NCI-H446 treated with DMSO at 0.1 percent for 48 hours (cell line): Measurements from ENCODE around the gene NEUROD4.

Source experiments
- DNase-seq: peaks from one replicate; lab custom pipeline; 2025; lab: John Stamatoyannopoulos, UW

The NEUROD4 gene

DNA sequence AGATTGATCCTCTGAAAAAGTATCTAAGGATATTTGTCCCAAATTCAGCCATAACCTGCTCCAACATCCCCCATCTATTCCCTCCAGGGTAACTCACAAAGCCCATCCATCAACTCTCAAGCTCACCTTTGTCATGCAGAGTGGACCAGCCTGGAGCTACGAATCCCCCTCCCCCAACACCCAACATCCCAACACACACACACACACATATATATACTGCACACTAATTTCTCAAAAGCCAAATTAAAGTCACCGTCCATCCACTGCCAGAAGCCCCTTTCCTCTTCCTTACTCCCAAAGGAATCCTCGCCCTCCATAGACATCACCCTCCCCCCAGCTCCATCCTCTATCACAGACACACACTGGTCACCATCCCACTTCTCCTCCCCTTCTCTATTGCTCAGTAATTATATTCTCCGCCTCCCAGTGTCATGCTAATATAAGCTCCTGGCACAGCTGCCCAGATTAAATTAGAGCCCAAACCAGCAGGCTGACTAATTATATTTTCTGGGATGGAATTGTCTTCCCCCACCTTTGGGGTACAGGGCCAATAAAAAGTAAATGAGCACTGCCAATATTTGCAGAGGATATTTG, 21.7 kb upstream of the NEUROD4 start:
- peak; percentile 62 for DNase-seq

DNA sequence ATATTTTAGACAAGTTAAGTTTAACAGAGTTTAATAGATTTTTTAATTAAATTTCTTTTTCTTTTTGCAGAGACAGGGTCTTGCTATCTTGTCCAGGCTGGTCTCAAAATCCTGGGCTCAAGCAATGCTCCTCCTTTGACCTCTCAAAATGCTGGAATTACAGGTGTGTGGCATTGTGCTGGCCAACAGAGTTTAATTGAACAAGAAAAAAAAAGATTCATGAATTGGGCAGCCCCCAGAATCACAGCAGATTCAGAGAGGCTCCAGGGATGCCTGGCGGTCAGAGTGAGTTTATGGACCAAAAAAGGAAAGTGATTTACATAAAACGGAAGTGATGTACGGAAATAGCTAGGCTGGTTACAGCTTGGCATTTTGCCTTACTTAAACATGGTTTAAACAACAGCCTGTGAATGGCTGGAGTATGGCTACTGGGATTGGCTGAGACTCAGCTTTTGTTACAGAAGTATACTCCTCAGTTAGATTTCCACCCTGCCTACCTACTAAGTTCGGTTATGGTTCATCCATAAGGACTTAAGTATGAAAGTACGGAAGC, 20.7 kb upstream of the NEUROD4 start:
- DNase-seq: peak; percentile 19

DNA sequence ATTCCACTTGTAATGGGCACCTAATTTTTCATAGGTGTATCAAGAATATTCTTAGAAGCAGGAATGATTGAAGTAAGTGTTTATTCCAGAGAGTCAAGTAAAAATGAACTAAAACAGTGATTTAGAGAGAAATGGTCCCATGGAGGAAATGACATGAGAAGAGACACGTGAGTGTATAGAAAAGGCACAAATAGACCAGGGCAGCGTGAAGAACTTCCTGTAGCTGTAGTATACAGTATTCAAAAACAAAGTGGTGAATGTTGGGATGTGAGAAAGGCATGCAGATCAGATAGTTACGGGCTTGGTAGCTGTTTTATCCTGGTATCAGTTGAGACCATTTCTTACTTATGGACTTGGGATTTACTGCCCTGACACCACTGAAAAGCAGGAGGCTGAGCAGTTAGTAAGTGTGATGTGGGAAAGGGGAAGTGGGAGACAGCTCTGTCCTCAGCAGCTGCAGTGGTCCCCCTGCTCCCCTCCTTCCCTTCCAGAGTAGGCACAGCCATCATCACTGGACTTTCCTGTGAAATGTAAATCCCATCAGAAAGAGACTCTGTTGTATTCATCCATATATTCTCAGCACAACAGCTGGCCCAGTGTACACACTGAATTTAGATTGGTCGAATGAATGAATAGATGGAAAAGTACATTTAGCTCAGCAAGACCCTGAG, 18.4 kb upstream of the NEUROD4 start:
- DNase-seq: no peak

DNA sequence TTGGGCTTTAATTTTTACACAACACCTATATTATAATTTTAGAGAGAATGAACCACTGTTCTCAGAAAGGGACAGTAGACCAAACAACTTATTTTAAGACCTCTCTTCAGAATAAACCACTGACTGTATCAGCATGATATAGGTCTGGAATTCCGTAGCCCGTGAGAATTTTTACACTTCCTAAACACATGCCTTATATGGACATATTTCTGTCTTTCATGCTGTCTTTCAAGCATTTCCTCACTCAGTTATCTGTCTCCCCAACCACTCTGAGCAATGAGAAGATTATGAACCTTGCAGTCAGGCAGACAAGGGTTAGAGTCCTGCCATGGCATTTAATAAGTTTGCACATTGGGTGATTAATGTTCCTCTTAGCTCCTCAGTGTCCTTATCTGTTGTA, 17.4 kb upstream of the NEUROD4 start:
- DNase-seq: no peak

DNA sequence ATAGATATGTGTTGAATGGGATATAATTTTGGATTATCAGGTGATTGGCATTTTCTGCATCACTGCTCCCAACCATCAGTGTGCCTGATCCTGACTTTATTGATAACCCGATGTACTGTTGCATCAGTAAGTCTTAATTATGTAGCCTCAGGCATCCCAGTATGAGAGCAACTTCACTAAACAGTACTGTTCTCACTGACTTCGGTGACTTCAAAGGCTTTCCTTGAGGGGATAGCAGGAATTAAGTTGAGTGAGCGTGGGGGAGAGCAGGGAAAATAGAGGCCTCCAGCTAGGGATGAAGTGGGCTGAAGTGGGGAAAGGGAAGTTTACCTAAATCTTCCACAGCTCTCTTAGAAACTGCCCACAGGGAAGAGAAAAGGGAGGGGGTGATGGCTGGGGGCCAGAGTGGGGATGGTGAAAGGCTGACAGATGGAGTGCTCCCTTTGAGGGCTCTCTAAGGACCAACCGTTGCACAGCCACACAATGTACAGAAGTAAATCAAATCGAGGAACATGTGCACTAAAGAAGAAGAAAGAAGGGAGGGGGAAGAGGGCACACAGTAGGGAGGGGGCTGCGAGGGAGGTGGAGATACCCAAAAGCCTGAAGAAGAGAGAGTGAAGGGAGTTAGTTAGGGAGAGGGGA, 10.7 kb upstream of the NEUROD4 start:
- DNase-seq: peak; percentile 93

DNA sequence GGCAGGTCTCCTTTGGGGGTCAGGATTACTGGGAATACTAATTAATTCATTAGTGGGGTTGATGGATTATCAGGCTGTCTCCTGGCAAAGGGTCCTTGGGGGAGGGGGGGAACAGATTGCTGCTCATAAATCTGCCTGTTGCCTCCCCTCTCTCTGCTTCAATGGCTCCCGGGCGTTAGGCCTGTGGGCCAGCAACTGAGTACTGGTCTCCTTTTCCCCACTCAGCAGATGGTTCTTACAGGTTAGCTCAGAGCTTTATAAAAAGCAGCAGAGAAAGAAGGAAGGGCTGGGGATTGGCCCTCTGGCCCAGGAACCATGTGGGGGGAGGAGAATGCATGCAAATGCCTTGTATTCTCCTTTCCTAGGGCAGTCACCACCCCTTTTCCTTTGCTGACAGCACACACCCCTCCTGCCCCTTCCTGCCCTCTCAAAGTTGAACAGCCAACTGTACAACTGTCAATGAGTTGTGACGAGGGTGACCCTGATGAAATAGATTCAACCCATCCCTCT, 2.3 kb upstream of the NEUROD4 start:
- peak; percentile 94 for DNase-seq

DNA sequence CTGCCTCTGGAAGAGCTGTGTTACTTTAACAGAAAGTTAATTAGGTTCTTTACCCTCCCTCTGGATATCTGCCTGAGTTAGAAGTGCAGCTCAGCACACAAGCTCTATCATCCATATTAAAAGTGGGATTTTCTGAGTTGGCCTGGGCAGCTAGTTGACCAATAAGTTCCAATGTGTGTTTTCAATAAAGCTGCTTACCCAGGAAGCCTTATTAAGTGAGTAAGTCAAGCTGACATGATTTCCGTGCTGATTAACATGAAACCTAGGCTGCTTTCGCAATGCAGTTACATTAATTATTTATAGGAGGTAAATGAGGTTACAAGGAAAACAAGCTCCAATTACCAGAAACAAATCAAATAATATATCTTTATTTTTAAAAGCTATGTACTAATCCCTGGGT, 4.8 kb downstream of the NEUROD4 start:
- no peak for DNase-seq

DNA sequence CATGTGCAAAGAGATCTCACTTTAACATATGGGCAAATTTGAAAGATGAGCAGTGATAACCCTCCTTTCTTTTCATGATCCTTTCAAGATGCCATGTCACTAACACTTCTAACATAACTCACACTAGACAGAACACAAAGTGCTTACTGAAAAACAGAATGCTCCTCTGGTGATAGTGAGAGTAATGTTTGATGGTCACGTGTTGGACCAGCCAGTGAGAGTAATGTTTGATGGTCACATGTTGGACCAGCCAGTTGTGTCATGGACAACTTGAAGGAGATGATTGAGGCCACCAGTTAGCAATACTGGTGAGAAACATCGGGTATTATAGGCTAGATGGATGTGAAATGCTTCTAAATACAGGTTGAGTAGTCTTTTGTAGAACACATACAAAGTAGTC, 5.7 kb downstream of the NEUROD4 start:
- DNase-seq: no peak

DNA sequence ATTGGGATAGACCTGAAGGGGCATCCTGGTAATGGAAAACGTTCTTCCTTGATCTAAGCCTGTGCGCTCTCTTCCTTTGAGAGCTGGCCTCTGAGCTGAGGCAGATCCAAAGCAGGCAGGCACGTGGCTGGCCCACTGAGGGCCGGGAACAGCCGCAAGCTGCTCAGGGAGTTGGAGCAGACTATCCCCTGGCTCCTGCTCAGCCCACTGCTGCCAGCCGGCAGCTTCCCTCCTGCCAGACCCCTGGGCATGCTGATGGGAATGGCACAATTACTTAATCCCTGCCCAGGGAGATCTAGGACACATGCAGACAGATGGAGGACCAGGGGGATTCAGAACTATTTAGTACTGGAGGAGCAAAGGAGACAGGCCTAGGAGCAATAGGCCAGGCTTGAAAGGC, 14.4 kb downstream of the NEUROD4 start:
- DNase-seq: peak; percentile 89

DNA sequence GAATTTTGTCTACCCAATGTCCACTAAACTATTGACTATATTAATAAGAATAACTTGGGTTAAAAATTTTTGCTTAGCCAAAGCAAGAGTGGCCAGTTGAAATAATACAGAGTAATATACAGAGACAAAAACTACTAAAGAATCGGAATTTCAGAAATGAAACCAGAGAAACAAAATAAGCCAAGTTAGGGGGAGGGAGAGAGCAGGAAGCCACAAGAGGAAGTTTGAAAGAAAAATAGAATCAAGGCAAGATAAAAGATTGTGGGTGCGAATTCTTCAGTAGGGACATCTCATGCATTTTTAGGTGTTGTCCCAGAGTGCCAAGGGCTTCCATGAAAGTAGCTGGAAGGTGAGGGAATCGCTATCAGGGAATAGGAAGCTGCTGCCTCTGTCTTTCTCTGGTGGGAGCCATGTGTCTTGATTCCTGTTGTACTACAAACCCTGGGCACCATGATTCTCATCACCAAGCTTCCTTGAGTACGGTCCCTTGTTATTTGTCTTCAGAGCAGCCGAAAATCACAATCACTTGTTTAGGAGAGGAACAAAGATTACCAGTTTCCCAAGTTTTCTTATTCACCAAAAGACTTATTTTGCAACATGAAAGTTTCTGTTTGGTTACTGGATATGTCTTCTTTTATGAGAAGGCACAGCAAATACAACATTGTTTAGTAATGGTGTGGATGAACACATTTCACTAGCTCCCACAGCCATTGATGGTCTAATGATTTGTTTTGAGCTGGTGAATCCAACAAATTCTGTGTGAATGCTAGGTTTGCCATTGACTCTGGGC, 16.7 kb downstream of the NEUROD4 start:
- DNase-seq: no peak

DNA sequence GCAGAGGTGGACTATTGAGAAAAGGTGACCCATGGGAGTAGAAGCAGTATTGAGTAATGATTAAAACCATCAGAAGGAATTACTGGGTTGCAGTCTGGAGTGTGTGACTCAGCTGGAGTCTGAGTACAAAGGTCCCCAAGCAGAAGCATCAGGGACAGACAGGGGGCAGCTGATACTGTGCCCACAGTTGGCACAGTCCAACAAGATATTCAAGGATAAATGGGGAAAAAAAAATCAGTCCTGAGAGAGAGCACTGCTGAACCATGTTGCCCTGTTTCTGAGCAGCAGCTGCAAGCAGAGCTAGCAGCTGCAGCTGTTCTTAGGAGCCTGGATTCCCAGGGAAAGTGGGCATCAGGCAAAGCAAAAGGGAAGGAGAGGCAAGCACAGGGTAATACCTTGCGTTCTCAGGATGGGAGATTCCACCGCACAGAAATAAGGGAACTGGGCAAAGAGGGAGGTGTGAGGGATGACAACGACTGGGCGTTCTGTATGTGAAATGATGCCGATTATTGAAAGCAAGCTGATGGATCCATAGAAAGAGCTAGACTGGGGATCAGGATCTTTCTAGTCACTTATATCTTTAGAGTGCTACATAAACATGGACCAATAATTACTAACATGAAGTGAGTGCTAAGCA, 17.7 kb downstream of the NEUROD4 start:
- DNase-seq: no peak

DNA sequence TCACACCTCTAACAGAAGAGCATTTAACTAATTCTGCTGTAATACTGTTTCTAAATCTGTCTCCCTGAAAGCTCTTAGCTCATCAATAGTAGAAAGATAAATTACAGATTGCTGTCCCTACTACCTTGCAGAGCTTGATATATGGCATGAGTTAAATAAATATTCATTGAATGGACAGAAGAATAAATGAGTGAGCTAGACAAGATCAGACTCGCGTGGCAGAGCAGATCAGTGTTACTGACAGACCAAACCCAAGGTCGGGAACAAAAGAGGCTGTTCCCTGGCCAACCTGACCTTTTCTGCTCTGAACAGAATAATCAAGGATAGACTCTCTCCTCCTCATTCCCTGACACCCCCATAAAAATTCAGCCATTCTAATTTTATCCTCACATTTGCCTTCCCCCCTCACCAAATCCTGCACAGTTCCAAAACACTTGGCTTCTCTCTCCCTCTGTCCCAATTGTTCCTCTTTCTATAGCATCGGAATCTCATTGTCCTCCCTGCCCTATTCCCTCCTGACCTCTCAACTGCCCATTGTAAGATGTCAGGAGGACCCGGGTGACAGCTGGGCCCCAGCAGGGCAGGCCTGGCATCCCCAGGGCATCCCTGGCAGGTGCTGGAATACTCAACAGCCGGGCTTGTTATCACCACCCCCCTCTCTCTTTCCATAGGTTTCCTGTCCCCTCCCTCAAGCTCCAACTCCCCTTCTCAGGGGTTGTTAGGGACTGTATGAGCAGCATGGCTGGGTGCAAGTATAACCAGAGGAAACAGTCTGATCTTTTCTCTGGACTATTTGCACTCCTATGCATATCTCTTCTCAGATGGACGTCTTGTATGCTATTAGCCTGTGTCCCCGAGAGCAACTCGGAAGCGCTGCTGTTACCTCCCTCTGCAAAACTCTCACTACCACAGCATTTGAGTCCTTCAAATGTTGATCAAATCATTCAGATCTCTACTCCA, 19.9 kb downstream of the NEUROD4 start:
- no peak for DNase-seq

DNA sequence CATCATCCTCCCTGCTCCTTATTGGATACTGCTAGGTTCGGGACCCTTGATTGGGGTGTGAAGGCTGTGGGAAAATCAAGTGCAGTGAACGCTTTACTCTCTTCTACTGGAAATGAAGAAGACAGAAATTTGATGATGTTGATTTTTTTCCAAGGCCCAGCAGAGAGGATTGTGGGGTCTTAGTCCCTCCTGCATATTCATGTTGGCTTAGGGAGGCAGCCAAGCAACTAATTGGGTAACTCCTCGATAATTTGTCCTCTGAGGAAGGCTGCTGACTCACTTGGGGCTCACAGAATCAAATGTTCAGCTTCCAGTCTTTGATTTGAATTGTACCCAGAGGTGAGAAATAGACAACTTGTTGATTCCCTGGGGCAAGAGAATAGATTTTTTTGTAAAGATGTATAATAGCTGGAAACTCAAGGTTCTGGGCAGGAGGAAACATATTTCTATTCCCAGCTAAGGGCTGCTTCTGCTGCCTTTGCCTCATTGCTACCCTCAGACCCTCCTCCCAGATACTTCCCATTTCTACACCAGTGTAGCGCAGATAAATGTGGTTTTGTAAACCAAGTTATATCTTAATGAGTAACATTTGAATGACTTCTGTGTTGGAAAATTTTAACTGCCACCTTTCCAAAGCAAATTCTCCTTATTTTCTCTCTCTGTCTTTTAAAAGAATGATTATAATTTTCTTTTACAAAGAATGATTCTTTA, 21.7 kb downstream of the NEUROD4 start:
- DNase-seq: no peak

DNA sequence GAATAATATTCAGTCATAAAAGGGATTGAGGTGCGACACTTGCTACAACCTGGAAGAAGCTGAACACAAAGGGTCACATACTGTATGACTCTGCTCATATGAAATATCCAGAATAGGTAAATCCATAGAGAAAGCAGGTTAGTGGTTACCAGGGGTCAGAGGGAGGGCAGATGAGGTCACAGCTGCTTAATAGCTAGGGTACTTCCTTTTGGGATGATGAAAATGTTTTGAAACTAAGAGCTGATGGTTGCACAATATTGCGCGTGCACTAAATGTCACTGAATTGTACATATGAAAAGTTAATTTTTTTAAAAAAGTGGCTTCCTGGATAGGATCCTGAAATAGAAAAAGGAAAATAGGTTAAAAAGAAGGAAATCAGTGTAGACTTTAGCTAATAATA, 23.8 kb downstream of the NEUROD4 start:
- DNase-seq: no peak

DNA sequence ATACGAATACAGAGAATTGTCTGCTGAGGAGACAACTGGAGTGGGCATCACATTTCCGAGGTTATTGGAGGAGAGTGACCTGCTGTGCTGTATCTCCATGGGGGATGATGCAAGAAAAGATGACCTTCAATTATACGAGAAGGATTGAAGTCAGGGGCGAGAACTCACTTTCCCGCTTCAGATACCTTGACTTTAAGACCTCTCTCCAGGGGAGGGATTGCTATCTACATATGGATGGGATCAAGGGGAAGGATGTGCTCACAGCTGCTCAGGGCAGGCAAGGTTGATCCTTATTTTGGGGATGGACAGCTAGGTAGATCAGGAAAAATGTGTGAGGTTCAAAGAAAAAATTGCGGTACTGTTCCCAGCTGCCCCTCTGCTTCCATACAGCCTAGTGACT, 24.4 kb downstream of the NEUROD4 start:
- no peak for DNase-seq

DNA sequence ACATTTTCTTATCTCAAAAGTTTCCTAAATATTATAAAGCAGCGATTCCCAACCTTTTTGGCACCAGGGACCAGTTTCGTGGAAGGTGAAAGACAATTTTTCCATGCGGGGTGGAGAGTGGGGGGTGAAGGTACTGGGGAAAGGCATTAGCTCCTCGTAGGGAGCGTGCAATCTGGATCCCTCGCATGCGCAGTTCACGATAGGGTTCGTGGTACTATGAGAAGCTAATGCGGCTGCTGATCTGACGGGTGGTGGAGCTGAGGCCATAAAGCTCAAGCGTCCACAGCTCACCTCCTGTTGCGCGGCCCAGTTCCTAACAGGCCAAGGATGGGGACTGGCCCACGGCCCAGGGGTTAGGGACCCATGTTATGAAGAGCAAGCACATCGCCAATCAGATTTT, 29.9 kb downstream of the NEUROD4 start:
- no peak for DNase-seq

DNA sequence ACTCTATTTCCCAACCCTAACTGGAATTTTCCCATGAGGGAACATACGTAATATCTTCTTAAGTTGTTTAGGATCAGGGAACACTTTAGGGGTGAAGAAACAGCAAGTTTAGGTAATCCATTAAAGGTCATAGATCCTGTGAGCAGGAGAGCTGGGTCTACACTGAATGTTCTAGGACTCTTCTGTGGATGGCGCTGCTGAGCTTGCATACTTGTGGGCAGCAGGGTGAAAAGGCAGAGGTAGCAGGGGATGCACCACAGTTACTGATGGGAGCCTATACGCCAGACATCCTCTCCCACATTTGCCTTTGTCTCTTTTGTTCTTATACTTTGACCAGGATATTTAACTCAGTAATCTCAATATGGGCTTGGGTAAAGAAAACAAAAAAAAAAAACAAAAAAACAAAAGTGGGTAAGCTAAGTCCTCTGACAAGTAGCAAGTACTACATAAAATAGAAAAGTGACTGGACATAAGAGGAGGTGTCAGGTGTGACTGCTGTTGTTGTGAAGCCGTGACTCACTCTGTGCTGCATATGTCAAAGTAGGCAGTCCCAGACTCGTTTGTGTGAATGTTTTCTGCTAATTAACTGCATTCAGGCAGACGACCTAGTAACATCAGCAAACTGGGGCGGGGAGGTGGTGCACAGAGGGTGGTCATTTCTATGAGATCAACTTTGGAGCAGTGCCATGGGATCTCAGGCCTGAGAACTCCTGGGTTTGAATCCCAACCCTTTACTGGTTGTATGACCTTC, 31.6 kb downstream of the NEUROD4 start:
- peak; percentile 85 for DNase-seq

DNA sequence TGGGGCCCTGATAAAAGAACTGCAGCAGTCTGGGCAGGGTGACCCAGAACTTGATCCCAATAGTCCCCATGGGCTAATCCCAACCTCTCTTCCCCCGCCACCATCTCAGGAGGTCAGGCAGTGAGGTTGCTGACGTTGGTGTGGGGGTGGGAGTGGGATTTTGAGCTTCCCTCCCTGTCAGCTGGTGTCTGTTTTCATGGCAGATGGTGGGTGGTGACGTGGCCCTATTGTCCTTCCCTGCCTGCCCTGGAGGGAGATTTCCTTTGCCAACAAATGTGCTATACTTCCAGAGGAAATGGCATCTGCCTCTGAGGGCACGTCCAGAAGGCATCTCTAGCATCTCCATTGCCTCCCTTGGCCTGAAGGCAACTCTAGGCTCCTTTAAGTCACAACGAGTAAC, 37.7 kb downstream of the NEUROD4 start:
- DNase-seq: peak; percentile 97

DNA sequence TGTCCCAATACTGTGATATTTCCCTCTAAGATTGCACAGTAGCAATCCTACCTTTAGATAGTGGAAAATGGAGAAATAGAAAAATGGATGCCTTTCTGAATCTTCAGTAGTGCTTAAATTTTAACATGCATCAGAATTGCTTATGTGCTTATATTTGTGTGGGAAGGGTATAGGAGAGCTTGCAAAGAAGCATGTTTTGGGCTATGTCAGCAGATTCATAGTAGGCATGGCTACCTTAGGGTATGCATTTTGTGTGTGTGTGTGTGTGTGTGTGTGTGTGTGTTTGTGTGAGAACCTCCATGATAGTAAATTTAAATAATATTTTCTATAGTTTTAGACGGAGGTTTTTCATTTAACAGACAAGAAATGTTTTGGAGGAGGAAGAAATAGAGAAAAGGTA, 38.3 kb downstream of the NEUROD4 start:
- no peak for DNase-seq
